Astrocyte (in vitro differentiated cells and primary cell): Measurements from ENCODE around the gene IP6K3. TPM values are rescaled to one million over a fixed set of nuclear protein-coding genes. Genes with fewer than 3 reads are reported as not detected.

ENCODE experiments used
- DNase-seq: peaks from one replicate; pipeline ENCODE4 v3.0.0-alpha.2; 2010; ENCODE audit warnings: low read depth
- FAIRE-seq: peaks from 2 replicates; lab custom pipeline; 2011; peaks lifted over from hg19 to GRCh38; lab: Jason Lieb, UNC
- H2AFZ ChIP-seq: 2 replicates; pipeline ENCODE4 v1.6.0; 2012; ENCODE audit warnings: low read depth, low read length, inconsistent platforms
- H3K27ac ChIP-seq: 2 replicates; pipeline ENCODE4 v1.5.1; 2011; ENCODE audit warnings: low read depth, low read length, inconsistent platforms
- H3K27me3 ChIP-seq: 2 replicates; pipeline ENCODE4 v1.6.0; 2011; ENCODE audit warnings: low read length, inconsistent platforms; ENCODE audit not compliant: insufficient read depth
- H3K36me3 ChIP-seq: 2 replicates; pipeline ENCODE4 v1.5.1; 2011; ENCODE audit warnings: low read length, inconsistent platforms; ENCODE audit not compliant: insufficient read depth
- H3K4me1 ChIP-seq: 2 replicates; pipeline ENCODE4 v1.5.1; 2011; ENCODE audit warnings: low read length, inconsistent platforms; ENCODE audit not compliant: insufficient read depth
- H3K4me2 ChIP-seq: 2 replicates; pipeline ENCODE4 v1.6.0; 2012; ENCODE audit warnings: low read length, inconsistent platforms
- H3K4me3 ChIP-seq: 2 replicates; pipeline ENCODE4 v1.5.1; 2011; ENCODE audit warnings: low read depth, mild to moderate bottlenecking, low read length, inconsistent platforms; ENCODE audit not compliant: insufficient read depth
- H3K79me2 ChIP-seq: 2 replicates; pipeline ENCODE4 v1.6.0; 2012; ENCODE audit warnings: mild to moderate bottlenecking, low read length, inconsistent platforms; ENCODE audit not compliant: insufficient read depth
- H3K9ac ChIP-seq: 2 replicates; pipeline ENCODE4 v1.6.0; 2012; ENCODE audit warnings: mild to moderate bottlenecking, low read length, inconsistent platforms
- H3K9me3 ChIP-seq: 2 replicates; pipeline ENCODE4 v1.5.1; 2012; ENCODE audit warnings: low read depth, mild to moderate bottlenecking, low read length, inconsistent platforms; ENCODE audit not compliant: insufficient read depth
- H4K20me1 ChIP-seq: 2 replicates; pipeline ENCODE4 v1.6.0; 2012; ENCODE audit warnings: low read length, inconsistent platforms; ENCODE audit not compliant: insufficient read depth
- H3K27ac Mint-ChIP-seq: one replicate; pipeline ENCODE4 v1.8.0; 2021; ENCODE audit warnings: mild to moderate bottlenecking, mixed read lengths; ENCODE audit not compliant: unreplicated experiment
- H3K27me3 Mint-ChIP-seq: one replicate; pipeline ENCODE4 v1.8.0; 2021; ENCODE audit warnings: low read depth, mixed read lengths; ENCODE audit not compliant: unreplicated experiment
- H3K36me3 Mint-ChIP-seq: one replicate; pipeline ENCODE4 v1.8.0; 2021; ENCODE audit warnings: low read depth, mixed read lengths; ENCODE audit not compliant: unreplicated experiment
- H3K4me1 Mint-ChIP-seq: one replicate; pipeline ENCODE4 v1.8.0; 2021; ENCODE audit warnings: low read depth, mixed read lengths; ENCODE audit not compliant: unreplicated experiment
- H3K4me3 Mint-ChIP-seq: one replicate; pipeline ENCODE4 v1.8.0; 2021; ENCODE audit warnings: mild to moderate bottlenecking, moderate library complexity, mixed read lengths; ENCODE audit not compliant: unreplicated experiment
- H3K9me3 Mint-ChIP-seq: one replicate; pipeline ENCODE4 v1.8.0; 2021; ENCODE audit warnings: mild to moderate bottlenecking, mixed read lengths; ENCODE audit not compliant: unreplicated experiment
- CTCF ChIP-seq: IDR thresholded peaks from 2 replicates; pipeline ENCODE4 v1.5.1; 2011; ENCODE audit warnings: low read depth, mild to moderate bottlenecking, inconsistent platforms, low read length, moderate library complexity; ENCODE audit not compliant: insufficient read depth
- EZH2 ChIP-seq: IDR thresholded peaks from 2 replicates; pipeline ENCODE4 v1.6.1; 2012; ENCODE audit warnings: mild to moderate bottlenecking, low read length, inconsistent platforms; ENCODE audit not compliant: insufficient read depth
- total RNA-seq: library from RNA; stranded (reverse); gene quantifications from 2 replicates; pipeline ENCODE4 v1.2.1, GENCODE V29; 2021

IP6K3 gene
- total RNA-seq, 1 donor from 2014 or later = 4.6 TPM

DNA sequence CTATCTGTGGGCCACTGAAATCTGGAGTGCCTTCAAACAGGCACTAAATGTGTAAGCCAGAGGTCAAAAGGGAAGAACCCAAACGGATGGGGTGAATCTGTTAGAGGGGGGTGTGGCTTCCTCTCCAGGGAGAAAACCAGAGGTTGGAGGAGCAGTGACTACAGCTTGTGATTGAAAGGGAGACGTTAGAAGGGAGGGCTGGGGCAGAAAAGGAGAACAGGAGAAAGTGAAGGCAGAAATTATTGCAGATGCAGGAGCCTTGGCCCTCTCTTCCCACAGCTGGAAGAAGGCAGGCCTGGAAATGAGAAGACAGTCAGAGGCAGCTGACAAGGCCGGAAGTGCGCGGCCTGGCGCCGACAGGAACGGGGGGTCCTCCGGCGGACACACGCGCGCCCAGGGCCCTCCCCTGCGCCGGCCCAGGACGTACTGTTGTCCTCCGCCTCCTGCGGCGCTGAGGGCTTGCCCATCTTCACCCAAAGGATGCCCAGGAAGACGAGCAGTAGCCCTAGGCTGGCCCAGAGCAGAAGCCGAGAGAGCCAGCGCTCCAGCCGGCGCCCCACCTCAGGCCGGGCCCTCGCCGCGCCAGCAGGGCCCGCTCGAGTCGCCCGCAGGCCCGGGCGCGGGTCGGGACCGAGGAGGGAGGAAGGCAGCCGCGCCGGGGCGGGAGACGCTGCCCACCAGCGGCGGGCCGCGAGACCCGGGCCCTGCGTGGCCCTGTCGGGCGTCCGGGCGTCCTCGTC lies 41.4 kb upstream of the IP6K3 start:
- H3K79me2 ChIP-seq = peaks cover 59% of the 10 kb centered on the region
- Mint-ChIP-seq H3K27ac (peak overlapping the region; percentile 95), H3K27me3 (no peaks in the 10 kb centered on the region), H3K9me3 (no peaks in the 10 kb centered on the region), H3K4me3 (peak overlapping the region; percentile 94), H3K4me1 (peaks cover 60% of the 10 kb centered on the region), H3K36me3 (peaks cover 11% of the 10 kb centered on the region)
- peak overlapping the region; percentile 91 for H3K4me2 ChIP-seq
- peak overlapping the region; percentile 75 for H3K4me3 ChIP-seq
- FAIRE-seq = no peak
- peak overlapping the region; percentile 94 for H3K9ac ChIP-seq
- DNase-seq = peak; percentile 76
- TF ChIP-seq EZH2 (no peak), CTCF (no peak)
- peaks cover 14% of the 10 kb centered on the region for H3K36me3 ChIP-seq
- peaks cover 40% of the 10 kb centered on the region for H4K20me1 ChIP-seq
- H3K27ac ChIP-seq = peak overlapping the region; percentile 83
- H3K4me1 ChIP-seq = peaks cover 34% of the 10 kb centered on the region
- no peaks in the 10 kb centered on the region for H3K9me3 ChIP-seq
- peak overlapping the region; percentile 86 for H2AFZ ChIP-seq
- H3K27me3 ChIP-seq = peaks cover 8% of the 10 kb centered on the region

DNA sequence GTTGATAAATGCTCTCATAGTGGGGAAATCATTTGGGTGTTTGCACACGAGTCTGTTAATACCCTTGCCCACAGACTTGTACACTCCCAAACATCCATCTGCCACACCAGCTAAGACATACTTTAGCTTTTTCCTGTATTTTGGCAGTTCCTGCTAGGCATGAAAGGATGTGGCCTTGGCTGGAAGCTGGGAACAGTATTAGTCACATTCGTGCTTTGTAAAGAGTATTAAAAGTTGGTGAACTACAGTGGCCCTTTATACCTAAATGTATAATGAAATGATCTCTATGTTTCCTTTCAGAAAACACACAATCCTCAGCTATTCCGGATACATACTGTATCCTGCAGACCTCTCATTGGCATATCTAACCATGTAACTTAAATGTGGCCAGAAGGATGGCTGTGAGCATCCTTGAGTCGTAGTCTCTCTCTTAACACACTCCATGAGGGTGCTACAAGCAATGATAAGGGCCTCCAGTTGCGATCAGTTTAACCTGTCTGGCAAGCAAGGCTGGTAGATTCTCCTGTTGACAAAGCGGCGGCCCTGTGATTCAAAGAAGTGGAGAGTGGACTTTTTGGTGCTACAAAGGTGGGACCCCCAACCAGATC lies 40.7 kb upstream of the IP6K3 start:
- Histone ChIP-seq H3K79me2 (peaks cover 59% of the 10 kb centered on the region), H3K4me1 (peaks cover 39% of the 10 kb centered on the region), H4K20me1 (peaks cover 47% of the 10 kb centered on the region), H3K9ac (peak overlapping the region; percentile 94), H3K27me3 (peaks cover 2% of the 10 kb centered on the region), H3K4me2 (peak overlapping the region; percentile 91), H3K27ac (peak overlapping the region; percentile 83), H3K4me3 (peak overlapping the region; percentile 75), H3K9me3 (no peaks in the 10 kb centered on the region), H3K36me3 (peaks cover 19% of the 10 kb centered on the region), H2AFZ (no peak overlapping the region)
- Mint-ChIP-seq H3K27ac (peak overlapping the region; percentile 95), H3K4me3 (peak overlapping the region; percentile 94), H3K36me3 (peaks cover 11% of the 10 kb centered on the region), H3K4me1 (peaks cover 64% of the 10 kb centered on the region), H3K27me3 (no peaks in the 10 kb centered on the region), H3K9me3 (no peaks in the 10 kb centered on the region)
- no peak for TF ChIP-seq EZH2
- no peak for TF ChIP-seq CTCF
- FAIRE-seq (no peak), DNase-seq (peak; percentile 54)

GRCh38 chr6:33786736-33787135 lies 40.0 kb upstream of the IP6K3 start:
- no peaks in the 10 kb centered on the region for H3K9me3 Mint-ChIP-seq
- DNase-seq = no peak

More at GRCh38 chr6:33786736-33787135, 40.0 kb upstream of the IP6K3 start:
- no peaks in the 10 kb centered on the region for H3K27me3 ChIP-seq
- peaks cover 49% of the 10 kb centered on the region for H4K20me1 ChIP-seq
- Mint-ChIP-seq H3K27ac (no peak overlapping the region), H3K36me3 (peaks cover 18% of the 10 kb centered on the region), H3K27me3 (no peaks in the 10 kb centered on the region), H3K4me3 (peak overlapping the region; percentile 94), H3K4me1 (peaks cover 71% of the 10 kb centered on the region)
- no peak for FAIRE-seq
- H3K9ac ChIP-seq = peak overlapping the region; percentile 94
- H3K79me2 ChIP-seq = peaks cover 59% of the 10 kb centered on the region
- peak overlapping the region; percentile 91 for H3K4me2 ChIP-seq
- no peaks in the 10 kb centered on the region for H3K9me3 ChIP-seq
- H3K4me1 ChIP-seq = peaks cover 46% of the 10 kb centered on the region
- peak overlapping the region; percentile 75 for H3K4me3 ChIP-seq
- no peak overlapping the region for H2AFZ ChIP-seq
- H3K27ac ChIP-seq = peak overlapping the region; percentile 83
- no peak for TF ChIP-seq CTCF
- no peak for TF ChIP-seq EZH2
- H3K36me3 ChIP-seq = peaks cover 19% of the 10 kb centered on the region
